HFF-Myc (cell line): Measurements from ENCODE around the gene HOXA11.
A peak's percentile ranks its signal among the peaks of the same experiment; 100 is the strongest.

Experiments used
- DNase-seq: peaks from one replicate; pipeline ENCODE4 v3.0.0-alpha.2; 2011; ENCODE audit warnings: low read depth; ENCODE audit errors: extremely low read depth
- H3K4me3 ChIP-seq: replicated peaks from 2 replicates; pipeline ENCODE4 v1.5.1; 2011; ENCODE audit warnings: low read depth, mild to moderate bottlenecking, control low read depth, low read length
- TF ChIP-seq, protein P1 (sequence below): IDR thresholded peaks from 2 replicates; pipeline ENCODE4 v1.5.1; 2012; ENCODE audit warnings: mild to moderate bottlenecking, low read depth, low read length, control low read depth; ENCODE audit errors: missing control alignments

HOXA11 gene

GRCh38 chr7:27165996-27166530 lies 19.0 kb downstream of the HOXA11 start:
- TF ChIP-seq, protein P1, sequence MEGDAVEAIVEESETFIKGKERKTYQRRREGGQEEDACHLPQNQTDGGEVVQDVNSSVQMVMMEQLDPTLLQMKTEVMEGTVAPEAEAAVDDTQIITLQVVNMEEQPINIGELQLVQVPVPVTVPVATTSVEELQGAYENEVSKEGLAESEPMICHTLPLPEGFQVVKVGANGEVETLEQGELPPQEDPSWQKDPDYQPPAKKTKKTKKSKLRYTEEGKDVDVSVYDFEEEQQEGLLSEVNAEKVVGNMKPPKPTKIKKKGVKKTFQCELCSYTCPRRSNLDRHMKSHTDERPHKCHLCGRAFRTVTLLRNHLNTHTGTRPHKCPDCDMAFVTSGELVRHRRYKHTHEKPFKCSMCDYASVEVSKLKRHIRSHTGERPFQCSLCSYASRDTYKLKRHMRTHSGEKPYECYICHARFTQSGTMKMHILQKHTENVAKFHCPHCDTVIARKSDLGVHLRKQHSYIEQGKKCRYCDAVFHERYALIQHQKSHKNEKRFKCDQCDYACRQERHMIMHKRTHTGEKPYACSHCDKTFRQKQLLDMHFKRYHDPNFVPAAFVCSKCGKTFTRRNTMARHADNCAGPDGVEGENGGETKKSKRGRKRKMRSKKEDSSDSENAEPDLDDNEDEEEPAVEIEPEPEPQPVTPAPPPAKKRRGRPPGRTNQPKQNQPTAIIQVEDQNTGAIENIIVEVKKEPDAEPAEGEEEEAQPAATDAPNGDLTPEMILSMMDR = no peak
- peak overlapping the region; percentile 83 for H3K4me3 ChIP-seq
- no peak for DNase-seq

DNA sequence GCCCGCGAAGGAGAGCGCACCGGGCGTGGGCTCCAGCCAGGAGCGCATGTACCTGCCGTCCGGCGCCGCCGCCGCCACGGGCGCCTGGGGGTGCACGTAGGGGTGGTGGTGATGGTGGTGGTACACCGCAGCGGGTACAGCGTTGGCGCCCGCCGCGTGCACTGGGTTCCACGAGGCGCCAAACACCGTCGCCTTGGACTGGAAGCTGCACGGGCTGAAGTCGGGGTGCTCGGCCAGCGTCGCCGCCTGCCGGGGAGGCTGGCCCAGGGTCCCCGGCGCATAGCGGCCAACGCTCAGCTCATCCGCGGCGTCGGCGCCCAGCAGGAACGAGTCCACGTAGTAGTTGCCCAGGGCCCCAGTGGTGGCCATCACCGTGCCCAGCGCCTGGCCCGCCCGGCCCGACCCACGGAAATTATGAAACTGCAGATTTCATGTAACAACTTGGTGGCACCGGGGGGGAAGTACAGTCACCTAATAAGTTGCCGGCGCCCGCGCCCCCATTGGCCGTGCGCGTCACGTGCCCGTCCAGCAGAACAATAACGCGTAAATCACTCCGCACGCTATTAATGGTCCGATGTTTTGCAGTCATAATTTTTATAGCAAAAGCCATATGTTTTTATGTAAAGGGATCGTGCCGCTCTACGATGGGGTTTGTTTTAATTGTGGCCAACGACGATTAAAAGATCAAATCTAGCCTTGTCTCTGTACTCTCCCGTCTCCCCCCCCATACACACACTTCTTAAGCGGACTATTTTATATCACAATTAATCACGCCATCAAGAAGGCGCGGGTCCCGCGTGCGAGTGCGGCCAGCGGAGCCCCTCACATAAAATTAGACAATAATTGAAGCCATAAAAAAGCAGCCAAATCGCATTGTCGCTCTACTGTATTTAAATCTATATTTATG lies 19.7 kb downstream of the HOXA11 start, which contains the start of gene HOXA9:
Gene HOXA9, minus strand, starts transcription at position 449 of the 907 bp plus-strand sequence. Its CDS starts 80 bp downstream, at position 369.
- peak within 1 kb of the TSS; percentile 83 for H3K4me3 ChIP-seq
- no peak for DNase-seq
- TF ChIP-seq, protein P1 = no peak

DNA sequence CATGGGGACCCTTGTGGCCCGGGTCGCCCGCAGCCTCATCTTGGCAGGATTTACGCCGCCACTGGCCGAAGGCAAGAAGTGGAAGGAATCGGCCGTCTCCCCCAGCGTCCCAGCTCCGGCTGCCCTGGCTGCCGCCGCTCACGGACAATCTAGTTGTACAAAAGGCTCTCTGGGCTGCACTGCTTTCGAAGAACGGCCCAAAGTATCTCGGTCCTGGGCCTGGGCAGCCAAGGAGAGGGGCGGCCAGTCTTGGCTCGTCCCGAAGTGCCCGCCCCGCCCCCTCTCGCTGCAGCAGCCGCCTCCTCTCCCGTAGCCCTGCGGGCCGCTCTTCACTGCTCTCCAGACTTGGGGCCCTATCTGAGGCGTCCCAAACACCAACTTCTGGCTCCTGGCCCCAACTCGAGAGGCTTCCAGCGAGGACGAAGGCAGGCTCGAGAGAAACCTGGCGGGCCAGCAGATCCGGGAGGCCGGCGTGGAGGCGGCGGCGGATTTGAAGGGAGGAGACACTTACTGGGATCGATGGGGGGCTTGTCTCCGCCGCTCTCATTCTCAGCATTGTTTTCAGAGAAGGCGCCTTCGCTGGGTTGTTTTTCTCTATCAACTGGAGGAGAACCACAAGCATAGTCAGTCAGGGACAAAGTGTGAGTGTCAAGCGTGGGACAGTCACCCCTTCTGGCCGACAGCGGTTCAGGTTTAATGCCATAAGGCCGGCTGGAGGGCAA lies 20.5 kb downstream of the HOXA11 start:
- TF ChIP-seq, protein P1 = no peak
- no peak for DNase-seq
- peak overlapping the region; percentile 83 for H3K4me3 ChIP-seq

DNA sequence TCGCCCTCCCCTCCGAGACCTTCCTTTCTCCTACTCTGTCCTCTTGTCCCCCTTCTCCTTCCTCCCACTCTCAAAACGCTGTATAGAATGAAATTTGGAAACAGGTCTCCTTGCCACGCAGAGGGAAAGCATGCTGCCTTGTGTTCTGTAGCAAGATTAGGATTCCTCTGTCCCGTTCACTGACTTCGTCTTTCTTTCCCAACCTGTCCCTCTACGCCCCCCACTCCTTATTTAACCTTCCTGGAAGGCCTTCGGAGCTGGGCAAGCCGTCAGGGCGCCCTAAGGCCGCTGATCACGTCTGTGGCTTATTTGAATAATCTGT lies 21.0 kb downstream of the HOXA11 start:
- peak overlapping the region; percentile 83 for H3K4me3 ChIP-seq

DNA sequence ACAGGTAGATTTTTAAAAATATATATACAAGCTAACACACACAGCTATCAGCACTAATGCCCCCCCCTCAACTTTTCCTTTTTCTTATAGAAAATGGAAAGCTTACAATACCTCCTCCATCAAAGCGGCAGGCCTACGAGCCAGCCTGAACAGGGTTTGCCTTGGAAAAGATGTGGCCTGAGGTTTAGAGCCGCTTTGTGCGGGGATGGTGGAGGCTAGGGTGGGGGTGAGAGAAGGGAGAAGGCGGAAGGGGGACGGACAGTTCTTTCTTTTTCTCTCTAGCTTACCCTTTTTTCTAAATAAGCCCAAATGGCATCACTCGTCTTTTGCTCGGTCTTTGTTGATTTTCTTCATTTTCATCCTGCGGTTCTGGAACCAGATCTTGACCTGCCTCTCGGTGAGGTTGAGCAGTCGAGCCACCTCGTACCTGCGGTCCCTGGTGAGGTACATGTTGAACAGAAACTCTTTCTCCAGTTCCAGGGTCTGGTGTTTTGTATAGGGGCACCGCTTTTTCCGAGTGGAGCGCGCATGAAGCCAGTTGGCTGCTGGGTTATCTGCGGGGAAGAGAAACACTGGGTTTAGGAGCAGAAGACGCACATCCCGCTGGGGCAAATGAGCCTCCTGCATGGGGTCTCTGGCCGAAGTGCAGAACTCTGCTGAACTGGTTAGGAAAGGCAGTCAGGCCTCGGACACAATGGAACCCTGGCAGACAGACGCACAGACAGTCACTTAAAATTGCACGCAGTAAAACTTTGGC lies 21.6 kb downstream of the HOXA11 start:
- H3K4me3 ChIP-seq = peak overlapping the region; percentile 83
- DNase-seq = no peak
- TF ChIP-seq, protein P1 = no peak

More for the DNA sequence above, 21.0 kb downstream of the HOXA11 start:
- no peak for DNase-seq
- TF ChIP-seq, protein P1 = no peak

- H3K4me3 ChIP-seq = peak overlapping the region; percentile 83
- TF ChIP-seq, protein P1 = no peak
- DNase-seq = no peak
Measured at GRCh38 chr7:27162561-27163287, 22.3 kb downstream of the HOXA11 start.
